Hematopoietic multipotent progenitor cell (in vitro differentiated cells): ENCODE data around the gene SAT1. TPM values are rescaled to one million over a fixed set of nuclear protein-coding genes. Genes with fewer than 3 reads are reported as not detected.

ENCODE experiments used
- small RNA-seq: library from RNA; depleted of rRNA; stranded (forward); fragments of <200 nt; gene quantifications from one replicate; pipeline ENCODE3, GENCODE V24; 2012
- total RNA-seq: library from RNA; depleted of rRNA; stranded (reverse); fragments of >200 nt; gene quantifications from one replicate; pipeline ENCODE4 v1.2.3, GENCODE V29; 2012

Gene SAT1
- total RNA-seq, 1 donor, result 140 TPM

Small RNA genes within 50 kb of the gene (small RNA-seq; reads per million reads assigned to genes)
- not detected for gene RF00019

Other genes starting within 250 kb of the SAT1 start
- 47.1 TPM for gene PRDX4, start 115.7 kb upstream of the SAT1 start, total RNA-seq
- 7.8 TPM for gene ACOT9, start 39.9 kb upstream of the SAT1 start, total RNA-seq
- 4.3 TPM for gene APOO, start 124.8 kb downstream of the SAT1 start, total RNA-seq
- under 0.01 TPM for gene CXorf58, start 124.8 kb downstream of the SAT1 start, total RNA-seq
- gene KLHL15, start 244.0 kb downstream of the SAT1 start, total RNA-seq, result 17.2 TPM